IMR-90 (cell line): ENCODE data around the gene CYS1.

Experiments used
- CEBPB ChIP-seq: IDR thresholded peaks from 2 replicates; pipeline ENCODE4 v1.6.1; 2012; ENCODE audit warnings: low read depth, low read length, improper control_type of control experiment
- CTCF ChIP-seq: conservative IDR thresholded peaks from 2 replicates; pipeline ENCODE4 v1.5.1; 2012; ENCODE audit warnings: mild to moderate bottlenecking, low read depth, low read length, improper control_type of control experiment
- MAZ ChIP-seq: IDR thresholded peaks from 2 replicates; pipeline ENCODE4 v1.6.1; 2012; ENCODE audit warnings: low read depth, mild to moderate bottlenecking, low read length, improper control_type of control experiment, moderate library complexity, borderline replicate concordance
- RAD21 ChIP-seq: IDR thresholded peaks from 2 replicates; pipeline ENCODE4 v1.6.1; 2012; ENCODE audit warnings: low read length, improper control_type of control experiment

GRCh38 chr2:10028407-10028987 lies 51.7 kb downstream of the CYS1 start:
- no peak for TF ChIP-seq CTCF
- TF ChIP-seq CEBPB, result no peak
- no peak for TF ChIP-seq RAD21
- no peak for TF ChIP-seq MAZ
